ENCODE results near the gene ITFG1.
"Not testable (repeated sequence)": the region's sequence is repeated elsewhere in the genome, so short reads cannot be mapped to it uniquely, and the experiment has no call there.

Gene ITFG1

GRCh38 chr16:47395733-47396498 lies 64.9 kb downstream of the ITFG1 start:
- DNase-seq: no peak

DNA sequence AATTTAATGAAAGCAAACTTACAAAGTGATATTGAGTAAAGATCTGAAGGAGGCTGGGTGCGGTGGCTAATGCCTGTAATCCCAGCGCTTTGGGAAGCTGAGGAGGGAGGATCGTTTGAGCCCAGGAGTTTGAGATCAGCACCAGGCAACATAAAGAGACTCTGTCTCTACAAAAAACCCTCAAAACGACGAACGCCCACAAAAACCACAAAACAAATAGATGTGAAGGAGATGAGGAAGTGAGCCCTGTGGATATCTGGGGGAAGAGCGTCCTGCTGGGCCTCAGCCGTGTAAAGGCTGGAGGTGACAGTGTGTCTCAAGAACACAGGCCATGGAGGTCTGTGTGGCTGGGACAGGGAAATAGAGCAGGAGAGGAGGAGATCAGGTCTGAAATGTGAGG lies 68.8 kb downstream of the ITFG1 start:
- no peak for DNase-seq

- DNase-seq: no peak
These were observed 72.2 kb downstream of the ITFG1 start for GRCh38 chr16:47388705-47389104.

DNA sequence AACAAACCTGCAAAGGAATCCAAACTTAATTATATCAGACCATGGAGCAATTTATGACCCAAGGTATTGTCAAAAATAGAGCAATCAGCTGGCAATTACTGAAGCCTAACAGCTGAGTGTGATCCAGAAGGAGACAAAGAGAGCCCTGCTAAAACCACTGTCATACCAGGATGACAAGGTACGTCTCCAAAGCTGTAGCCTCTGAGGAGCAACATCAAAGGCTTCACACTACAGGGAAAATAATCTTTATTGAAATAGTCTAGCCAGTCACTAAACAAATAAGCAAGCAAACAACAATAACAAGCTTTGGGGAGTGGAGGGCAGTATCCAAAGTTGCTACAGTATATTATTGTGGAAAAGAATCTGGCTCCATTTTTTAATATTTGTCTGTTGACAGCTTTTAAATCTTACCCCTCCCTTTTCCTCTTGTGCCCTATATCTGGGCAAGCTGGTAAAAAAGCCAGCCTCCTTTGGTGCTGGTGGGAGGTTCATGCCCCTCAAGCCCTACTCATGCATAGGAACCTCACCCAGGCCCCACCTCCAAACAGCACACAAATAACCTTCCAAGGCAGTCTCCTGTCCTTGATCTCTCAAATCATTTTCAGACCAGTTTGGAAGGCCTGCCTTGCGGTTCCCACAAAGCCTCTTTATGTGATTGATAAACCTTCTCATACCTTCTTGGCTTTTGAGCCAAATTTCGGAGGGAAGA lies 73.7 kb downstream of the ITFG1 start:
- no peak for DNase-seq

DNA sequence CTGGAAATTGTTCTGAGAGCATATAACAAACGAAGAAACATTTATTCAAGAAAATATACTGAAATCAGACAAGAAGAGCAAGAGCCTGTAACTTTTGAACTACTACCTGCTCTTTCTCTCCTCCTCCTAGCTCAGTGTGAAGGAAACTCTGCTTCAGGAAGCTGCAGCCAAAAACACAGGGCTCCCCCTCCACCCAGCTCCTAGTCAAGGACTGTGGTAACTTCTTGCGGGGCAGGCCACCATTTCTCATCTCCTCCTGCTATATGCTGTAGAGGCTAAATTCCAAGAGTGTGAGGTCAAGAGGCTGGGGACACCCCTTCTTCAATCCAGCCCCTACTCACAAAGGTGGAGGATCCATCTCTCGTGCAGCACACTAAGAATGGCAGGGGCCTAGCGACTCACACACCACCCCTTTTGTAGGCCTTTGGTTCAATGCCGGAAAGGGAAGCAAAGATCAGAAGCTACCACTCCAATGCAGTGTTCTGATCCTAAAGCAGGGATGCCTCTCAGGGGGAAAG lies 74.6 kb downstream of the ITFG1 start:
- no peak for DNase-seq

DNA sequence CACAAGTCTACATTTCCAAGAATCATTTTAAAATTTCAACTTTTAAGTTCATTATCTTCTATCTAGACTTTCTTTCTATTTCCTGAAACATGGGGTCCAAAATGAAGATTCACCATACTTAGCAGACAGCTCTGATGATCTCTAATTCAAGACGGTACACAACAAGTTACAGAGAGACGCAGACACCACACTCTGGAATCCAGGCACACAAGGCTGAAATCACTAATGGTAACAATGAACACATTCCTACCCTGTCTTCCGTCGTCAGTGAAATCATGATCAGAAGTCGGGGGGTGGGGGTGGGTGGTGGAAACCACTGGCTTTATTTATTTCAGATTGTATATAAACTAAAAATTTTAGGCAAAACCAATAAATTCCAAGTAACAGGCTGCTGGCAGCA lies 78.5 kb downstream of the ITFG1 start:
- no peak for DNase-seq

- no peak for DNase-seq
These were observed 83.7 kb downstream of the ITFG1 start for GRCh38 chr16:47377154-47377553.

GRCh38 chr16:47375423-47375822 lies 85.4 kb downstream of the ITFG1 start:
- DNase-seq: no peak

- DNase-seq: no peak
These were observed 86.2 kb downstream of the ITFG1 start for GRCh38 chr16:47374629-47375028.

- DNase-seq: no peak
These were observed 89.4 kb downstream of the ITFG1 start for GRCh38 chr16:47371271-47372014.

GRCh38 chr16:47370536-47370935 lies 90.3 kb downstream of the ITFG1 start:
- no peak for DNase-seq

- DNase-seq: no peak
These were observed 94.6 kb downstream of the ITFG1 start for GRCh38 chr16:47366228-47366627.

GRCh38 chr16:47363761-47364160 lies 97.1 kb downstream of the ITFG1 start:
- no peak for DNase-seq

DNA sequence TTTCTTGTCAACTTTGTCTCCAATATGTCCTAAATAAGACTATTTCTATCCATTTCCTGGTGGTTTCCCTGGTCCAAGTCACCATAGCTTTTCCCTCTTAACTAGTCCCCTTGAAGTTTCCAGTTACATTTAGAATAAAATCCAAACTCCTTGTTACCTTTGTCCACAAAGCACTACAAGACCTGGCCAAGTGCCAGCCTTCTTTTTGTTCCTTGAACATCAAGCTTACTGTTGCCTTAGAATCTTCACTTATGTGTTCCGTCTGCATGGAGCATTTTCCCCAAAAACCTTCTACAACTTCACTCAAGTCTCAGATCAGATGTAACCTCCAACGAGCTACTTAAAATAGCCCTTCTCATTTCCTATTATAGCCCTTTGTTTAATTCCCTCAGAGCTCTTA lies 101.4 kb downstream of the ITFG1 start:
- DNase-seq: no peak

- no peak for DNase-seq
These were observed 102.0 kb downstream of the ITFG1 start for GRCh38 chr16:47358816-47359215.

GRCh38 chr16:47349029-47349428 lies 111.8 kb downstream of the ITFG1 start:
- DNase-seq: not testable (repeated sequence)

GRCh38 chr16:47347021-47347696 lies 113.7 kb downstream of the ITFG1 start:
- DNase-seq: not testable (repeated sequence)

DNA sequence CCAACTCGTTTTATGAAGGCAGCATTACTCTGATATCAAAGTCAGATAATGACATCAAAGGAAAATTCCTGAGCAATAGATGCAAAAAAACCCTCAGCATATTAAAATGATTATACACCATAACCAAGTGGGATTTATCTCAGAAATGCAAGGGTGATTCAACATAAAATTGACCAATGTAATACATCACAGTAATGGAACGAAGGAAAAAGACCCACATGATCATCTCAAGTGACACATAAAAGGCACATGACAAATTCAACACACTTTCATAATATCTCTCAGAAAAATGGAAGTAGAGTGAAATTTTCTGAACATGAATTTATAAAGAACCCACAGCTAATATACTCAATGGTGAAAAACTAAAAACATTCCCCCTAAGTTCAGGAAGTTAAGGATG lies 118.8 kb downstream of the ITFG1 start:
- DNase-seq: no peak

DNA sequence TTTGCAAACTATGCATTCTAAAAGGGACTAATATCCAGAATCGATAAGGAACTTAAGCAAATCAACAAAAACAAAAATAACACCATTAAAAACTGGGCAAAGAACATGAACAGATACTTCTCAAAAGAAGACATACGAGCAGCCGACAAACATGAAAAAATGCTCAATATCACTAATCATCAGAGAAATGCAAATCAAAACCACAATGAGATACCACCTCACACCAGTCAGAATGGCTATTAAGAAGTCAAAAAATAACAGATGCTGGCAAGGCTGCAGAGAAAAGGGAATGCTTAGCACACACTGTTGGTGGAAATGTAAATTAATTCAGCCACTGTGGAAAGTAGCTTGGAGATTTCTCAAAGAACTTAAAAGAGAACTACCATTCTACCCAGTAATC lies 130.3 kb downstream of the ITFG1 start:
- not testable (repeated sequence) for DNase-seq

DNA sequence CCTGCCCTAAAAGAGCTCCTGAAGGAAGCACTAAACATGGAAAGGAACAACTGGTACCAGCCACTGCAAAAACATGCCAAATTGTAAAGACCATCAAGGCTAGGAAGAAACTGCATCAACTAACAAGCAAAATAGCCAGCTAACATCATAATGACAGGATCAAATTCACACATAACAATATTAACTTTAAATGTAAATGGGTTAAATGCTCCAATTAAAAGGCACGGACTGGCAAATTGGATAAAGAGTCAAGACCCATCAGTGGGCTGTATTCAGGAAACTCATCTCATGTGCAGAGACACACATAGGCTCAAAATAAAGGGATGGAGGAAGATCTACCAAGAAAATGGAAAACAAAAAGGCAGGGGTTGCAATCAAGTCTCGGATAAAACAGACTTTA lies 136.6 kb downstream of the ITFG1 start:
- not testable (repeated sequence) for DNase-seq

GRCh38 chr16:47323241-47323640 lies 137.6 kb downstream of the ITFG1 start:
- no peak for DNase-seq

- DNase-seq: no peak
These were observed 140.1 kb downstream of the ITFG1 start for GRCh38 chr16:47320546-47321310.

Data from SHP77 treated with DMSO at 0.1 percent for 48 hours (cell line).